ENCODE results near the gene THUMPD2. TPM values are rescaled to one million over a fixed set of nuclear protein-coding genes. Genes with fewer than 3 reads are reported as not detected.

THUMPD2 gene
- total RNA-seq, 1 experiment from 2014 or later, result 11.3 TPM

DNA sequence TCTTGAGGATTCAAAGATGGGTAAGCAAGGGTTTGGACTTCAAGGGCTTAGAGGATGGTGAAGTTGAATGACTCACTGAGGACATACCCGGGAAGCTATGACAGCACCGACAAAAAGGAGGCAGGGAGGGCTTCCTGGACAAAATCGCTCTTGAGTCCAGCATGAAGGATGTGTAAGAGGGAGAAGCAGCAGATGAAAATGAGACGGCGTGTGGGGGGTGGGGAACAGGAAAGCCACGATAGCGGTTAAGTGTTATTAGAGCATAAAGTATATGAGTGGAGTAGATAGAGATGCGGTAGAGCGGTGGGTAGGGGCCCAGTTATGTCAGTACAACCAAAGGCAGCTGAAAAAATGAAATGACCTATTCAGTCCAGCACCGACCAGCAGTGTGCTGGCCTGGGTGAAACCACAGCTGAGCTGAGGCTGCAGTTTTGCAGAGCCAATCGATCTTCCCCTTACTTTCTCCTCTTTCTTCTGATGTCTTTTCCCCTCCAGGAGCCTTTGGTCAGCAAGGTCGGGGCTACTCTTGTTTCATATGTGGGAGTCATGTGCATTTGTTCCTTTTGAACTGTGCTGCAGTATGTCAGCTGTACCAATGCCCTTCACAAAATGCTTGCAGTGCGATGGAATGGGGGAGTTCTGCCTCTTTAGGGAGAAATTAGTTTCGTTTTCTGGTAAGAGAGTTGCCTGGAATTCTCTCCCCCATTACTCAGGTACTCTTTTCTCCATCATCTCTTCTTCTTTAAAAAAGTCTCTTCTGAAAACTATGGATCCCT is 2.0 kb upstream of the THUMPD2 start:
- TF ChIP-seq EZH2 (IDR thresholded peaks at IDR 0.05; ENCODE audit: low read depth), result no peak
- TF ChIP-seq, protein P1, sequence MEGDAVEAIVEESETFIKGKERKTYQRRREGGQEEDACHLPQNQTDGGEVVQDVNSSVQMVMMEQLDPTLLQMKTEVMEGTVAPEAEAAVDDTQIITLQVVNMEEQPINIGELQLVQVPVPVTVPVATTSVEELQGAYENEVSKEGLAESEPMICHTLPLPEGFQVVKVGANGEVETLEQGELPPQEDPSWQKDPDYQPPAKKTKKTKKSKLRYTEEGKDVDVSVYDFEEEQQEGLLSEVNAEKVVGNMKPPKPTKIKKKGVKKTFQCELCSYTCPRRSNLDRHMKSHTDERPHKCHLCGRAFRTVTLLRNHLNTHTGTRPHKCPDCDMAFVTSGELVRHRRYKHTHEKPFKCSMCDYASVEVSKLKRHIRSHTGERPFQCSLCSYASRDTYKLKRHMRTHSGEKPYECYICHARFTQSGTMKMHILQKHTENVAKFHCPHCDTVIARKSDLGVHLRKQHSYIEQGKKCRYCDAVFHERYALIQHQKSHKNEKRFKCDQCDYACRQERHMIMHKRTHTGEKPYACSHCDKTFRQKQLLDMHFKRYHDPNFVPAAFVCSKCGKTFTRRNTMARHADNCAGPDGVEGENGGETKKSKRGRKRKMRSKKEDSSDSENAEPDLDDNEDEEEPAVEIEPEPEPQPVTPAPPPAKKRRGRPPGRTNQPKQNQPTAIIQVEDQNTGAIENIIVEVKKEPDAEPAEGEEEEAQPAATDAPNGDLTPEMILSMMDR (conservative IDR thresholded peaks at IDR 0.05), result no peak
- peaks cover 14% of the 10 kb centered on the region for H3K36me3 ChIP-seq (ENCODE audit: low read depth)
- ChIA-PET POLR2A (ENCODE audit: unreplicated experiment) (interaction anchor here (0.6 kb wide), 1 partner anchor 1030 kb away, joined by 3 read pairs; no protein-coding TSS in a partner anchor), CTCF (no interaction called here)
- no peaks in the 10 kb centered on the region for H3K27me3 ChIP-seq (ENCODE audit: insufficient read depth, low read depth)
- peaks cover 32% of the 10 kb centered on the region for H3K4me1 ChIP-seq (replicated peaks; ENCODE audit: insufficient read depth)
- peaks cover 11% of the 10 kb centered on the region; the same call in 1 of the 2 replicates for H3F3A ChIP-seq (ENCODE audit: insufficient read depth, low read depth)
- H3K4me3 ChIP-seq, result no peak overlapping the region
- H2AFZ ChIP-seq, result no peak overlapping the region
- no peak overlapping the region for H3K27ac ChIP-seq
- H3K9me2 ChIP-seq (ENCODE audit: insufficient read depth), result no peaks in the 10 kb centered on the region
- H4K20me1 ChIP-seq (ENCODE audit: insufficient read depth), result no peaks in the 10 kb centered on the region
- no peak for DNase-seq
- BruUV-seq (replicated peaks), result no TSS peak
- peaks cover 30% of the 10 kb centered on the region for H3K79me2 ChIP-seq (ENCODE audit: low read depth)
- intact Hi-C loops (cut with micrococcal nuclease; ENCODE audit: unreplicated experiment), result no loop called here
- H3K9me3 ChIP-seq (ENCODE audit: insufficient read depth, low read depth), result no peaks in the 10 kb centered on the region
- H3K4me2 ChIP-seq, result no peak overlapping the region

DNA sequence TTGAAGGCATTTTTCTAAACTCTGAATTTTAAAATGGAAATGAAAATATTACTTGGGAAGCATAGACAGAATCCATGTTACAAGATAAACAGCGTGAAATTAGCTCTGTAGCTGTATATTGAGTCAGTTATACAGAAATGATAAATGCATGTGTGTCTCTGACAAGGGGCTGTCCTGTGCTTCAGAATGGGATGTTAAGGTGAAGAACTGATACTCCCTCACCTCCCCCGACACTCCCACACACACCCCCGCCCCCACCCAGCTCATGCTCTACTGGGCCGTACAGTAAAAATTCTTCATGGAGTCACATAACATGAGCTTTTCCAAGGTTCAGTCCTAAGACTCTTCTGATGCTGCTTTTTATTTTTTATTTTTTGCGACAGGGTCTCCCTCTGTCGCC is 869 bp upstream of the THUMPD2 start:
- no peak for DNase-seq
- Histone ChIP-seq H3F3A (ENCODE audit: insufficient read depth, low read depth) (peaks cover 11% of the 10 kb centered on the region; the same call in 1 of the 2 replicates), H4K20me1 (ENCODE audit: insufficient read depth) (no peaks in the 10 kb centered on the region), H3K36me3 (ENCODE audit: low read depth) (peaks cover 24% of the 10 kb centered on the region), H3K4me1 (replicated peaks; ENCODE audit: insufficient read depth) (peaks cover 32% of the 10 kb centered on the region), H3K9me3 (ENCODE audit: insufficient read depth, low read depth) (no peaks in the 10 kb centered on the region), H3K27me3 (ENCODE audit: insufficient read depth, low read depth) (no peaks in the 10 kb centered on the region), H2AFZ (no peak overlapping the region), H3K4me2 (peak overlapping the region; percentile 85; the same call in 1 of the 2 replicates), H3K27ac (no peak overlapping the region), H3K9me2 (ENCODE audit: insufficient read depth) (no peaks in the 10 kb centered on the region), H3K79me2 (ENCODE audit: low read depth) (peaks cover 40% of the 10 kb centered on the region), H3K4me3 (no peak overlapping the region)
- ChIA-PET POLR2A (ENCODE audit: unreplicated experiment) (no interaction called here), CTCF (interaction anchor here (0.7 kb wide), 1 partner anchor 1053 kb away, joined by 3 read pairs; no protein-coding TSS in a partner anchor)
- no peak for TF ChIP-seq EZH2 (IDR thresholded peaks at IDR 0.05; ENCODE audit: low read depth)
- TF ChIP-seq, protein P1 (conservative IDR thresholded peaks at IDR 0.05), result no peak
- intact Hi-C loops (cut with micrococcal nuclease; ENCODE audit: unreplicated experiment), result no loop called here
- no TSS peak for BruUV-seq (replicated peaks)

DNA sequence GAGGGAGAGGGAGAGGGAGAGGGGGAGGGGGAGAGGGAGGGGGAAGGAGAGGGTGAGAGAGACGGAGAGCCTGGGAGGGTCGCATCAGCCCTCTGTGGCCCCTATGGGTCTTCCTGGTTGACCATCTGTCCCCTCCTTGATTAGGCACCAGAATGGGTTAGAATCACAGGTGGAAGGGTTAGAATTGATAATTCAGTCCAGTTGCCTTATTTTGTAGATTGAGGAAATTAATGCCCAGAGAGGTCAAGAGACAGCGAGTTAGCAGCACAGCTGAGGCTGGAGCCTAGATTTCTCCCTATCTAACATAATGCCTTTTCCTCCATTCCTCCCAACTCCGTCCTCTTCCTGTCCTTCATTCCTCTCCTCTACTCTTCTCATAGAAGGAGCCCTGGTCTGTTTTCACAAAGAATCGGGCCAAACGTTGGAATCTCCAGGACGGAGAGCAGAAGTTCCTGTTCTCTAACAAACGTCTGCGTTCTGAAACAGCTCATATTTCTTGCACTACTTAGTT is 338 bp upstream of the THUMPD2 start:
- Histone ChIP-seq H3K4me2 (peak overlapping the region; percentile 85), H3K27me3 (ENCODE audit: insufficient read depth, low read depth) (no peaks in the 10 kb centered on the region), H3K9me3 (ENCODE audit: insufficient read depth, low read depth) (no peaks in the 10 kb centered on the region), H3F3A (ENCODE audit: insufficient read depth, low read depth) (peaks cover 11% of the 10 kb centered on the region; the same call in 1 of the 2 replicates), H3K4me1 (replicated peaks; ENCODE audit: insufficient read depth) (peaks cover 32% of the 10 kb centered on the region), H3K4me3 (peak overlapping the region; percentile 71; the same call in 1 of the 2 replicates), H4K20me1 (ENCODE audit: insufficient read depth) (no peaks in the 10 kb centered on the region), H3K27ac (no peak overlapping the region), H3K9me2 (ENCODE audit: insufficient read depth) (no peaks in the 10 kb centered on the region), H3K79me2 (ENCODE audit: low read depth) (peaks cover 46% of the 10 kb centered on the region), H2AFZ (peak overlapping the region; percentile 96), H3K36me3 (ENCODE audit: low read depth) (peaks cover 27% of the 10 kb centered on the region)
- no TSS peak for BruUV-seq (replicated peaks)
- TF ChIP-seq EZH2 (IDR thresholded peaks at IDR 0.05; ENCODE audit: low read depth), result no peak
- TF ChIP-seq, protein P1 (conservative IDR thresholded peaks at IDR 0.05), result no peak
- DNase-seq, result no peak
- POLR2A ChIA-PET (ENCODE audit: unreplicated experiment), result no interaction called here
- CTCF ChIA-PET, result no interaction called here
- intact Hi-C loops (cut with micrococcal nuclease; ENCODE audit: unreplicated experiment), result no loop called here
